AG09319 (cell line): ENCODE data around the gene ODAPH.
"Not testable (repeated sequence)": the region's sequence is repeated elsewhere in the genome, so short reads cannot be mapped to it uniquely, and the experiment has no call there.

Experiments used
- DNase-seq: peaks from one replicate; pipeline ENCODE4 v3.0.0-alpha.2; 2010; ENCODE audit warnings: low read depth; ENCODE audit errors: extremely low read depth
- TF ChIP-seq, protein P1 (sequence below): IDR thresholded peaks from 2 replicates; pipeline ENCODE4 v1.5.1; 2011; ENCODE audit warnings: low read depth, mild to moderate bottlenecking, inconsistent platforms, low read length, moderate library complexity

Gene ODAPH

DNA sequence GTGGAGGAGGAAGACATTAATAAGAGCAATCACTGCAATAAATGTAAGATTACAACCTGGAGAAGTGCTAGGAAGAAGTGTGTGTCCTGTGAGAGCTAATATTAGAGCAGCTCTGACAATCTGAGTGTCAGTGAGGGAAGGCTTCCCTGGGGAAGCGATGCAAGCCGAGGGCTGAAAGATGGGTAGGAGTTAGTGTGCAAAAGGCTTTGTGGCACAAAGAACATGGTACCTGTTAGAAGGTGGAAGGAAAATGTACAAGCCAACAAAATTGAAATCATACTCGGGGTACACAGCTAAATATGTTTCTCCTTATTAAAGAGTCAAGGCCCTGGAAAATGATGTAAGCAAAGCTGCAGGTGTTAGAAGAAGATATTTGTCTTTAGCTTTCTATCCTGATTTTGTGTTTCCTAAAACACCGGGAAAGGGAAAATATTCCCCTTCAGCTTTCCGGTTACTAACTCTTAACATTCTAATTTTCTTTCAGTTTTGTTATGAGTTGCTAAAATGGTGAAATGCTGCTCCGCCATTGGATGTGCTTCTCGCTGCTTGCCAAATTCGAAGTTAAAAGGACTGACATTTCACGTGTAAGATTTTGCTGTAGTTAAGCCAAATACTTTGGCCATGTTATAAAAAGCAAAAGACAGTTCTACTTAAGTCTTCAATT lies 40.8 kb upstream of the ODAPH start:
- TF ChIP-seq, protein P1, sequence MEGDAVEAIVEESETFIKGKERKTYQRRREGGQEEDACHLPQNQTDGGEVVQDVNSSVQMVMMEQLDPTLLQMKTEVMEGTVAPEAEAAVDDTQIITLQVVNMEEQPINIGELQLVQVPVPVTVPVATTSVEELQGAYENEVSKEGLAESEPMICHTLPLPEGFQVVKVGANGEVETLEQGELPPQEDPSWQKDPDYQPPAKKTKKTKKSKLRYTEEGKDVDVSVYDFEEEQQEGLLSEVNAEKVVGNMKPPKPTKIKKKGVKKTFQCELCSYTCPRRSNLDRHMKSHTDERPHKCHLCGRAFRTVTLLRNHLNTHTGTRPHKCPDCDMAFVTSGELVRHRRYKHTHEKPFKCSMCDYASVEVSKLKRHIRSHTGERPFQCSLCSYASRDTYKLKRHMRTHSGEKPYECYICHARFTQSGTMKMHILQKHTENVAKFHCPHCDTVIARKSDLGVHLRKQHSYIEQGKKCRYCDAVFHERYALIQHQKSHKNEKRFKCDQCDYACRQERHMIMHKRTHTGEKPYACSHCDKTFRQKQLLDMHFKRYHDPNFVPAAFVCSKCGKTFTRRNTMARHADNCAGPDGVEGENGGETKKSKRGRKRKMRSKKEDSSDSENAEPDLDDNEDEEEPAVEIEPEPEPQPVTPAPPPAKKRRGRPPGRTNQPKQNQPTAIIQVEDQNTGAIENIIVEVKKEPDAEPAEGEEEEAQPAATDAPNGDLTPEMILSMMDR, result no peak

DNA sequence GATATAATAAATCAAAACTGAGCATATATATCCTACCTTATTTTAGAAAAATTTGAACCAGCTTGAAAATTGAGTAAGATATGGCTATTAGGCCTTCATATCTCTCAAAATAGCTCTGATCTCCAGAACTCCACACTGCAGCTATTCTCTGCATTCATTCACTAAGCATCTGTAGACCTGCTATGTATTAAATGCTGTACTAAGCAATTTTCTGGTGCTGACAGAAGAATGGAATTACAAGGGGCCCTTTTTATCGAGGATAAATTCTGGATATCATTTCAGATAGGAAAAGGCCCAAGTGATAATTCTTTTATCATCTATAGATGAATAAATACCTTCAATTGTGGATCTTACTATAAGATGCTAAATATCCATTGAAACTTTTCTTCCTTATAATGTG lies 39.7 kb upstream of the ODAPH start:
- TF ChIP-seq, protein P1, result no peak
- no peak for DNase-seq

More for the DNA sequence above, 40.8 kb upstream of the ODAPH start:
- no peak for DNase-seq

DNA sequence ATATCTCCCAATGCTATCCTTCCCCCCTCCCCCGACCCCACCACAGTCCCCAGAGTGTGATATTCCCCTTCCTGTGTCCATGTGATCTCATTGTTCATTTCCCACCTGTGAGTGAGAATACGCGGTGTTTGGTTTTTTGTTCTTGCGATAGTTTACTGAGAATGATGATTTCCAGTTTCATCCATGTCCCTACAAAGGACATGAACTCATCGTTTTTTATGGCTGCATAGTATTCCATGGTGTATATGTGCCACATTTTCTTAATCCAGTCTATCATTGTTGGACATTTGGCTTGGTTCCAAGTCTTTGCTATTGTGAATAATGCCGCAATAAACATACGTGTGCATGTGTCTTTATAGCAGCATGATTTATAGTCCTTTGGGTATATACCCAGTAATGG lies 36.4 kb upstream of the ODAPH start:
- not testable (repeated sequence) for DNase-seq

DNA sequence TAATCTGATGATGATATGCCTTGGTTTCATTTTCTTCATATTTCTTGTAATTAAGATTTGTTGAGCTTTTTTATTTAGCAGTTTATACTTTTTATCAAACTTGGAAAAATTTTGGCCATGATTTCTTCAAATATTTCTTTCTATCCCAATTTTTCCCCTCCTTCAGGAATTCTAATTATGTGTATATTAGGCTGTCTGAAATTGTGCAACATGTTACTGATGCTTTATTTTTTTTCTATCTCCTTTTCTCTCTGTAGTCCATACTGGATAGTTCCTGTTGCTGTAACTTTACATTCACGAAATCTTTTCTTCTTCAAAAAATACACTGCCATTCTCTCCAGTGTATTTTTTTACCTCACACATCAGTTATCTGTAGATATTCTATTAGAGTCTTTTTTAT lies 30.8 kb upstream of the ODAPH start:
- TF ChIP-seq, protein P1, result no peak

DNA sequence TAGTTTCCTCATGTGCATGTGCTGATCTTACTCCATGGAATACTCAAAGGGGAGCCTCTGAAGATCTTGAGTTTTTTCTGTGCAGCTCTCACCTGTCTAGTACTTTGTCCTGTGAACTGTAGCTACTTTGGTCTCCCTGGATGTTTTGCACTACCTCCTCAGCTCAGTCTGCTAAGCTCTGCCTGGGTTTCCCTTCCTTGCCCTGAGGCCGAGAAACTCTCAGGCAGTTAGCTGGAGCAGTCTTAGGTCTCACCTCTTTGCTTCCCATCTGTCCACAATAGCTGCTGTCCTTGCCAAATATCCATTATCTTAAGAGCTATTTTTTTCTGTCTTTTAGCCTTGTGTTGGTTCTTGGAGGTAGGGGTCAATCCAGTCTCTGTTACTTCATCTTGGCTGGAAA lies 30.0 kb upstream of the ODAPH start:
- DNase-seq, result no peak
- TF ChIP-seq, protein P1, result no peak

More for the DNA sequence above, 30.8 kb upstream of the ODAPH start:
- no peak for DNase-seq

DNA sequence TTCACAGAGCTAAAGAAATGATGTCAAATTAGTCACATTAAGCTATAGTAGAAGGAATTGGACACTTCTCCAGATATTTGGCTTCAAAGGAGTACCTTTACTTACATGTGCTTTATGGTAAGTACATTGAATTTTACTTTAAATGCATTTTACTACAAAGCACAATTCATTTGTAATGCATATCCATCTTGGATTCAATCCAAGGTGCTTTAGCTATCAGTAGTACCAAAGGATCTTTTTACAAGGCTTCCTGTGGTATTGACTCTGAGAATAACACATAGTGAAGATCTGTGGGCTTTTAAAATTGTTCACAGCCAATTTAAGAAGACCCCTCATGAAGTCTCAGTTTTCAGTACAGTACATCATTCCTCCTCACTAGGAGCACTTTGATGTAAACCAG lies 28.4 kb upstream of the ODAPH start:
- TF ChIP-seq, protein P1, result no peak
- DNase-seq, result no peak

DNA sequence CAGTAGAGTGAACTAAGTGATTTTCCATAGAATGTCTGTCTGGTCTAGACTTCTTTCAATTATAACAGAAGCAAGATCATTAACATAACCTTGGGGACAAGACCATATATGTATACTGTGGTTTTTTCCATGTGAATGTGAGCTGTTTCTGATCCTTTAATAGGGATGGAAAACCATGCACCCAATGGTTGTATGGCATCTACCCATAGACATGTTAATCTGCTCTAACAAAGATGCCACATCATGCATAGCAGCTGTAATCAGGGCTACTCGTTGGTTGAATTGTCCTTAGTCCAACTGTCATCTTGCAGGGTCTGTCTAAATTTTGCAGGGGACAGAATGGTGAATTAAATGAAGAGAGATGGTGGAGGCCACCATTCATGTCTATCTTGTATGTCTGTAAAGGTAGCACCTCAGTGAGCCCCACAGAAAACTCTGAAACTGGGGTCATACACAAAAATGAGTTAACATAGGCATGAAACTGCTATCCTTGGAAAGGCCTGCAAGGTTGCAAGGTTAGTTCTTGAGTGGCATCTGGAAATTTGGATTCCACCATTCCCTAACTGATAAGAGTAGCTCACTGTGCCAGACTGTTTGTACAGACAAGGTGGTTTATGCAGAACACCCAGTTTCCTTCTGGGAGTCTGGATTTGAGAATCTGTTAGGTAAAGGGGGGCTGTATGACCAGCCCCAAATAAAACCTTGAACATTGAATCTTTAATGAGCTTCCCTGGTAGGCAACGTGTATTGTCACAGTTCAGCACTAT lies 25.1 kb upstream of the ODAPH start:
- TF ChIP-seq, protein P1, result no peak
- DNase-seq, result no peak

DNA sequence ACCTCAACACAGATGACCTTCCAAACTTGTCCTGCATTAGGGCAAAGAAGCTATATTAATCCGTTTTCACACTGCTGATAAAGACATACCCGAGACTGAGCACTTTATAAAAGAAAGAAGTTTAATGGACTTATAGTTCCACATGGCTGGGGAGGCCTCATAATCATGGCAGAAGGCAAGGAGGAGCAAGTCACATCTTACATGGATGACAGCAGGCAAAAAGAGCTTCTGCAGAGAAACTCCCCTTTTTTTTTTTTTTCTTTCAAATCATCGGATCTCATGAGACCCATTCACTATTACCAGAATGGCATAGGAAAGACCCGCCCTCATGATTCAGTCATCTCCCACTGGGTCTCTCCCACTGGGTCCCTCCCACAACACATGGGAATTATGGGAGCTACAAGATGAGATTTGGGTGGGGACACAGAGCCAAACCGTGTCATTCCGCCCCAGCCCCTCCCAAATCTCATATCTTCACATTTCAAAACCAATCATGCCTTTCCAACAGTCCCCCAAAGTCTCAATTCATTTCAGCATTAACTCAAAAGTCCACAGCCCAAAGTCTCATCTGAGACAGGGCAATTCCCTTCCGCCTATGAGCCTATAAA lies 24.2 kb upstream of the ODAPH start:
- DNase-seq, result not testable (repeated sequence)

DNA sequence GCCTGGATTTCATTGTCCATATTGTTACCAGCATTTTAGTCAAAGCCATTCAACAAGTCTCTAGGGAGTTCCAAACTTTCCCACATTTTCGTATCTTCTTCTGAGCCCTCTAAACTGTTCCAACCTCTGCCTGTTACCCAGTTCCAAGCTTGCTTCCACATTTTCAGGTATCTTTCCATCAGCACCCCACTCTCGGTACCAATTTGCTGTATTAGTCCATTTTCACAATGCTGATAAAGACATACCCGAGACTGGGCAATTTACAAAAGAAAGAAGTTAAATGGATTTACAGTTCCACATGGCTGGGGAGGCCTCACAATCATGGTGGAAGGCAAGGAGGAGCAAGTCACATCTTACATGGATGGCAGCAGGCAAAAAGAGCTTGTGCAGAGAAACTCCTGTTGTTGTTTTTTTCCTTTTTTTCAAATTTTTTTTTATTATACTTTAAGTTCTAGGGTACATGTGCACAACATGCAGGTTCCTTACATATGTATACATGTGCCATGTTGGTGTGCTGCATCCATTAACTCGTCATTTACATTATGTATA lies 22.5 kb upstream of the ODAPH start:
- DNase-seq, result not testable (repeated sequence)

DNA sequence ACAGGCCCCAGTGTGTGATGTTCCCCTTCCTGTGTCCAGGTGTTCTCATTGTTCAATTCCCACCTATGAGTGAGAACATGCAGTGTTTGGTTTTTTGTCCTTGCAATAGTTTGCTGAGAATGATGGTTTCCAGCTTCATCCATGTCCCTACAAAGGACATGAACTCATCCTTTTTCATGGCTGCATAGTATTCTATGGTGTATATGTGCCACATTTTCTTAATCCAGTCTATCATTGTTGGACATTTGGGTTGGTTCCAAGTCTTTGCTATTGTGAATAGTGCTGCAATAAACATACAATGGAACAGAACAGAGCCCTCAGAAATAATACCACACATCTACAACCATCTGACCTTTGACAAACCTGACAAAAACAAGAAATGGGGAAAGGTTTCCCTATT lies 21.9 kb upstream of the ODAPH start:
- not testable (repeated sequence) for DNase-seq

DNA sequence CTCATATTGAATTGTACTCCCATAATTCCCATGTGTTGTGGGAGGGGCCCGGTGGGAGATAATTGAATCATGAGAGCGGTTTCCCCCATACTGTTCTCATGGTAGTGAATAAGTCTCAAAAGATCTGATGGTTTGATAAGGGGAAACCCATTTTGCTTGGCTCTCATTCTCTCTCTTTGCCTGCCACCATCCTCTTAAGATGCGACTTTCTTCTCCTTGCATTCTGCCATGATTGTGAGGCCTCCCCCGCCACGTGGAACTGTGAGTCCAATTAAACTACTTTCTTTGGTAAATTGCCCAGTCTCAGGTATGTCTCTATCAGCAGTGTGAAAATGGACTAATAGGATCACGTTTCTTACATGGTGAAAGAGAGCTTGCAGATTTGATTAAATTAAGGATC lies 18.6 kb upstream of the ODAPH start:
- DNase-seq, result not testable (repeated sequence)
